ENCODE results near the gene KIAA1614.

- TF ChIP-seq CTCF (IDR thresholded peaks at IDR 0.05): no peak
- TF ChIP-seq MXI1 (IDR thresholded peaks at IDR 0.05; ENCODE audit: low read depth, low read length): no peak
- no peak for TF ChIP-seq EP300 (IDR thresholded peaks at IDR 0.05; ENCODE audit: borderline replicate concordance in 1 of 2, low read depth in 1 of 2, low read length in 1 of 2)
- no peak for TF ChIP-seq REST (IDR thresholded peaks at IDR 0.05; ENCODE audit: low read depth, low read length)
- no peak for TF ChIP-seq CHD2 (IDR thresholded peaks at IDR 0.05; ENCODE audit: low read length, partially characterized antibody)
- no peak for TF ChIP-seq NFIC (IDR thresholded peaks at IDR 0.05; ENCODE audit: borderline replicate concordance)
- no peak for TF ChIP-seq FOXM1 (IDR thresholded peaks at IDR 0.05; ENCODE audit: low read depth)
- TF ChIP-seq PBX3 (IDR thresholded peaks at IDR 0.05): no peak
- TF ChIP-seq EZH2phosphoT487 (IDR thresholded peaks at IDR 0.05; ENCODE audit: borderline replicate concordance, low read depth): no peak
- TF ChIP-seq POLR2AphosphoS5 (IDR thresholded peaks at IDR 0.05; ENCODE audit: low read depth, low read length): no peak
- no peak for TF ChIP-seq RAD21 (IDR thresholded peaks at IDR 0.05; ENCODE audit: low read length)
- no peak for TF ChIP-seq TEAD4 (IDR thresholded peaks at IDR 0.05; ENCODE audit: borderline replicate concordance, insufficient read depth)
- no peak for TF ChIP-seq RXRA (IDR thresholded peaks at IDR 0.05; ENCODE audit: borderline replicate concordance, low read depth)
- no peak for TF ChIP-seq USF2 (IDR thresholded peaks at IDR 0.05; ENCODE audit: borderline replicate concordance, low read depth, low read length)
Observed at GRCh38 chr1:180940445-180940844, 27.7 kb downstream of the KIAA1614 start.
